Testis (tissue), 2 donors: Measurements from ENCODE around the gene HSPH1.

ENCODE experiments used
- CTCF ChIP-seq, 3 experiments: fragments of 450-650 bp in 2 of 3; fragments of 200-600 bp in 1 of 3; sonication (generic) in 1 of 3; IDR thresholded peaks; one replicate each; pipeline ENCODE4 v1.5.1; 2016 to 2019; ENCODE audit warnings: antibody characterized with exemption in 3 of 3, mild to moderate bottlenecking in 2 of 3, moderate library complexity in 1 of 3
- POLR2A ChIP-seq: fragments of 450-650 bp; IDR thresholded peaks from one replicate; pipeline ENCODE4 v1.6.1; 2017; ENCODE audit warnings: antibody characterized with exemption, mild to moderate bottlenecking, moderate library complexity

DNA sequence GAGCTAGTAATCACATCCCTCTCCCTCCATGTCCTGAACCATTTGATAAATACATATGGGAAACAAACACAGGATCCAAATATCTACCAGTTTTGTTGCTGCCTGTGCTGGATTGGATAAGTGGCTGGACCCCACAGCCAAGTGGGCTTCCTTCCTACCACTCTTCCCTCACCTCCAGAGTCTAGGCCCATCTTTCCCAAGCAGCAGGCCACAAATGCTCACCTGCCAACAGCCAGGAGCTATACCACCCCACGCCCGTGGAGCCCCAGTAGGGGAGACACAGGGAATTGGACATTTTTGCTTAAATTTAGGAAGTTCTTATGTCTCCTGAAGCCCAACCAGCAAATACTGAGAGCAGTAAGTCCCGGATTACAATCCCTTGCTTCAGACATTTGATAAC is 55.8 kb downstream of the HSPH1 start:
- no peak for TF ChIP-seq CTCF (IDR thresholded peaks at IDR 0.05)
- no peak for TF ChIP-seq POLR2A
